Endometrial microvascular endothelial cells (primary cell): ENCODE results near the gene CCT7. TPM values are rescaled to one million over a fixed set of nuclear protein-coding genes. Genes with fewer than 3 reads are reported as not detected.

ENCODE experiments used
- in situ Hi-C: cut with HindIII; loops from 2 replicates; pipeline ENCODE4 v1.10.0; 2017; ENCODE audit warnings: low sequenced_read_pairs, low pct_unique_long_range_greater_than_20kb; ENCODE audit errors: inconsistent ontology term
- total RNA-seq: library from RNA; depleted of rRNA; stranded (reverse); fragments of >200 nt; gene quantifications from one replicate; pipeline ENCODE4 v1.2.3, GENCODE V29; 2015; ENCODE audit errors: inconsistent ontology term

CCT7 gene
- total RNA-seq, 1 donor from 2014 or later, result 575 TPM

DNA sequence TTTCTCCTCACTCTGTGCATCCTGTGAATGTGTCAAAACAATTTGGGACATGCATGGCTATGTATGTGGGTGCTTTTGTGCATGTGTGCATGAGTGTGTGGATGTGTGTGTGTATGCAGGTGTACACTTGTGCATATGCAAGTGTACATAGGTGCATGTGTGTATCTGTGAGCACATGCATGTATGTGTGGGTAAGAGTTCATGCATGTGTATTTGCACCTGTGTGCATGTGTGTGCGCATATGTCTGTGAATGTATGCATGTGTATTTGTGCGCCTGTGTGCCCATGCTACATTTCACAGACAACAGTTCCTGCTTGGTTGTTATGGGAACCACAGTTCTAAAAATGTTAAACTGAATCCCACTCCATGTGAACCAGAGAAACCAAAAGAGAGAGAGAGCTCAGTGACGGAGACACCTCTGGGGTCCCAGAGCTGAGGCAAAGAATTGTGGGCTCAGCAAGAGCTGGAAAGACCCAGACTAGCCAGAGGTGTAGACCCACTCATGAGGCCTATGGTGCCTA is 52.1 kb downstream of the CCT7 start:
- in situ Hi-C loops, result no loop called here

- in situ Hi-C loops, result no loop called here
Observed at GRCh38 chr2:73289304-73289703, 55.2 kb downstream of the CCT7 start.

DNA sequence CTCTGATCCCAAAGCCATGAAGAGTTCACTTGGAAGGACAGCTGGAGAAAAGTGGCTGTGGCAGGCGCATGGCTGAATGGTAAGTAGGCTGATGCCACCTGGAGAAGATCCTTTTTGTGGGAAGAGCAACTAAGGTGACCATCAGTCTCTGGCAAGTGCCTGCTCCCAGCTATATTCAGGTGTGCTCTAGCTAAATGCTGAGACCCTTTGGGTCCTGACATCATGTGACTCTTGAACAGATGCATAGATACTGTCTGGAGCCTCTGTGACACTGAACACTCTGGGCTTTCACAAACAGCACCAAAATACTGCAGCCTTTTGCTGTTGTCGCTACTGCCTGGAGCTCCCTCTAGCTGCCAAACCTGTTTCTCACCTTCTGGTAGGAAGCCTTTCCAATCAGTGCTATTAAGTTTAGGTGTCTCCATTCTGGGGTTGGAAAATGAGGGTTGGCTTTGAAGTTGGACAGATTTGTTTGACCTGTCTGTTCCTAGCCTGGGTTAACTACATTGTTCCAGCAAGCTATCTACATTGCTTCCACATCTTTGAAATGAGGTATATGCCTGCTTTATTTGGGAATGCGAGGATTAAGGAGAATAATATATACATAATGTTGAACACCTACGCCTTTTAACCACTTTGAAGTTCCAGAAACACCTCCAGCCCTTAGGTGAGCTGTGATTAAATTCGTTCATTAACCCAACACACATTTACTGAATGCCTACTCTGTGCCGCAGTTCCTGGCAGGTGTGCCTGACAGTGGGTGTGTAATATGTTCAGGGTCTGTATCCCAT is 56.1 kb downstream of the CCT7 start:
- in situ Hi-C loops, result no loop called here

- in situ Hi-C loops, result no loop called here
Observed at GRCh38 chr2:73291093-73291460, 57.0 kb downstream of the CCT7 start.

GRCh38 chr2:73291461-73292315 is 57.6 kb downstream of the CCT7 start:
- in situ Hi-C loops, result no loop called here

DNA sequence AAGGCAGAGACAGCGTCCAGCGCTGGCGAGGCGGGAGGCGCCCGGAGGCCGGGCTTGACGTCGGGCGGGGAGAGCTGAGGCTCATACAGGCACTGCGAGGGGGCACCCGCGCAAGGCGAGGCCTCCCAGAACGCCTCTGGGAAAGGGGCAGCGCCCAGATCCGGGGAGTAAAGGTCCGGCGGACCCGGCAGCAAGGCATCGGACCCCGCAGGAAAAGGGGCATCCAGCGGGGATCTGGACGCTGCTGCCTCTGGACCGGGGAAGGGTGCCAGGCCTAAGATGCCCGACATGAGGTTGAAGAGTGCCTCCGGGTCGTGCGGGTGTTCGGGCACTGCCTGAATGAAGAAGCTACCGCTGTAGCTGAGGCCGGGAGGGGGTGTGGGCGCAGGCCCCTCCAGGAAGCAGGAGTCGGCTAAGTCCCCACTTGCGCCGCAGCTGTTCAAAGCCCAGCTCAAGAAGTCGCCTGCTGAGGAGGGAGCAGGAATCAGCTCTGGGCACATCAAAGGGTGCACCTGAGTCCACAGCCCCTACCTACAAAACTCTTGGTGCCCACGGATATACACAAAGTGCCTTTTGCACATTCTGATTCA is 58.3 kb downstream of the CCT7 start:
- in situ Hi-C loops, result no loop called here

GRCh38 chr2:73292906-73293533 is 58.9 kb downstream of the CCT7 start:
- in situ Hi-C loops, result no loop called here

DNA sequence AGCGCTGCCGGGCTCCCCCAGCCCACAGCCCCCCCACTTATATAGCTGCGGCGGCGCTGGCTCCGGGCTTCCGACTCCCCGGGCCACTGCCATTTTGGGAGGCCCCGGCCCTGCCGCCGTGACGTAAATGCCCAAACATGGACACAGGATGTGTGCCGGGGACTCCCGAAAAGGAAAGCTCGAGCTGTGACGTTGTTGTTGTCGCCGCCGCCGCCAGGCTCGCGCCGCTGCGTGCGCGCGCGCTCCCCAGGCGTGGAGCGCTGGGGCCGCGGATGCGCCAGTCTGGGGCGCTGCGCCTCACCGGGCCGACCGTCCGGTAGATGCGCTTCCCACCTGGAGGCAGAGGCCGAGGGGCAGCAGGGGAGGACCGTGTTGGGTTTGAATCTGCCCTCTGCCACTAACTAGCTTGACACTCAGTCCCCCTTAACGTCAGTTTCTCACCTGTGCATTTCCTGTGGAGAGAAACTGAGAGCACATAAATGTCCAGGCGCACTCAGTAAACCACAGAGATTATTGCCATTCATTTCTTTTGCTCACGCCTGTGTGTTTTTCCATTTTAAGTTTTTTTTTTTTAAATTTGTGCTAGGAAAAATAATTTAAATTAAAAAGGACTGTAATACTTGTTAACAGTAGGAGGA is 59.5 kb downstream of the CCT7 start, which contains the start of gene EGR4:
TSS of gene EGR4 (minus strand) at position 15 of the 638 bp plus-strand sequence. CDS start 231 bp downstream, outside the sequence.
- in situ Hi-C loops, result no loop called here

DNA sequence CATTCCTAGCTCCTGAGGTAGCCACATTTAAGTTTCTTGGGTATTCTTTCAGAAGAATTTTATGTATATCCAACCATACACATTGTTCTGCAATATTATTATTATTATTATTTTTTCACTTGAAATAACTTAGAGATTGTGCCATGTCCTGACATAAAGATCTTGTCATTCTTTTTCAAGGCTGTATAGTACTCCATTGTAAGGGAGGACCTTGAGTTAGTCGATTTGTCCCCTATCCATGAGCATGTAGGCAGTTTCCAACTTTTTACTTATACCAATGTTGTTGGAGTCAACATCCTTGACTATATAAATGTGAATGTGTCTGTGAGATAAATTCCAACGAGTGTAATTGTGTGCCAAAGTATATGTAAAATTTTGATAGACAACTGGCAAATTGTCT is 60.1 kb downstream of the CCT7 start:
- in situ Hi-C loops, result no loop called here

DNA sequence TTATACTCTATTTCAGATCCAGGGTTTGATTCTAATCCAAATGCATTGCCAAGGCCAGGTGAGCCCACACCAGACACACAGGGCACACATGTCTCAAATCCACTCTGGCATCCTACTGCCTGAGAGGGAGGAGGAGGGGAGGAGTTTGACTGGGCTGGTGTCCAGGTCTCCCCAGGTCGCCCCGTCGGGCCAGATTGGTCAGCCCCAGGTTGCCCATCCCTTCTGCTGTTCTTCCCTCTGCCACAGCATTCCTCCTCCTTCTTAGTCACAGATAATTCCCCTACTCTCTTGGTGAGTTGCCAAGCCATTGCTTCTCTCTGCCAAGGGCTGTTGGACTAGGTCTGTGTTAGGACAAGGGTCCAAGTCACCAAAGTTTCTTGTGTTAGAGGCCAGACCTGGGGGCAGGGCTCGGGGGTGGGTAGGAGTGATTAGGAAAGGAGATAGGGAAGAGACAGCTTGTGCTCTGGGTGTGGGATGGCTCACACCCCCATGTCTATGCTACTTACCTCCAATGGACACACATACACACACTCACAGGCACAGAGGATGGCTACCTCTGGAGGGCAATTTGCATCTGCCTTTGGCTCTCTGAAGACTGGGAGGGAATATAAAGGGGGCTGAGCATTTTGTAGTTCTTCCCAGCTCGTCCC is 61.8 kb downstream of the CCT7 start:
- in situ Hi-C loops, result no loop called here

GRCh38 chr2:73297151-73297559 is 63.0 kb downstream of the CCT7 start:
- in situ Hi-C loops, result no loop called here

DNA sequence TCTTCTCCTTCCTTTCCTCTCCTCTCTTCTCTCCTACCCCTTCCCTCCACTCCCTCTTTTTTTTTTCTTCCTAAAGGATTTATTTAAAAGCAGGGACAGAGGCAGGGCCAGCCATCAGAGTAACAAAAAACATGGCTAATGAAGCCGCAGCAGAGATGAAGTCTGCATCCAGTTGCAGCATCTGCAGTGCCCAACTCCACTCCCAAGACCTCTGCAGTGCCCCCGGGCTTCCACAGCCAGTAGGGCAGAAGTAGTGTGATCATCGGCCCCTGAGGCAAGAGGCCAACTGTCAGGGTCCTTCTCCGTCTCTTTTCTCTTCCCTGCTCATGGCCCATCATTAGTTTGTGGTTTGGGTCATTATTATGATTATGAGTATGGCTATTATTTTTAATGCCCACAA is 63.5 kb downstream of the CCT7 start:
- in situ Hi-C loops, result no loop called here

DNA sequence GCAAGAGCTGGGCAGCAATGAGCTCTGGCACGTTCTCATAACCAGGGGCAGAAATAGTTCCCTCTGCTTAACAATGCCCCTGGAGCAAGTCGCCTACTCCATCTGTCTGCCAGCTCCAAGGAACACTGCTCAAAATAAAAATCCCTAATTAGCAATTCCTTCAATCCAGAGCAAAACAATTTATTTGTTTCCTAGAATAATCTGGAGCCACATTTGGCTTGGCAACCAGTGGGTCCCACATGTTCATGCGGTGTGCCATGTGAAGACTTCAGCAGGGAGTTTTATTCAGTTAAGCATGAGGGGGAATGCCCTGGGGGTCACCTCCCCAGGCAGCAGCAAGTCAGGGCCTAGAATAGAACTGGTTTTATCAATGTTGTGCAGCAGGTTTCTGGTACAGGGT is 66.8 kb downstream of the CCT7 start:
- in situ Hi-C loops, result no loop called here

- in situ Hi-C loops, result no loop called here
Observed at GRCh38 chr2:73301636-73302035, 67.5 kb downstream of the CCT7 start.
